H1 (cell line): ENCODE measurements around the gene CDKN2AIP. TPM values are rescaled to one million over a fixed set of nuclear protein-coding genes. Genes with fewer than 3 reads are reported as not detected.

Source experiments
- ASH2L ChIP-seq: fragments of 200-600, 300-600 bp; sonication (generic); IDR thresholded peaks from one replicate; pipeline ENCODE4 v1.7.1; 2017; ENCODE audit warnings: low read length
- BRCA1 ChIP-seq: IDR thresholded peaks from 2 replicates; pipeline ENCODE4 v1.6.1; 2012; ENCODE audit warnings: low read depth, low read length, improper control_type of control experiment
- HDAC2 ChIP-seq, 2 experiments: fragments of 300-600 bp in 1 of 2; sonication (generic) in 1 of 2; IDR thresholded peaks; 2 replicates each; pipeline ENCODE4 v1.6.1; 2011 to 2012; ENCODE audit warnings: low read depth in 2 of 2, low read length in 2 of 2, mild to moderate bottlenecking in 2 of 2, moderate library complexity in 2 of 2, borderline replicate concordance in 1 of 2, inconsistent platforms in 1 of 2
- KDM5A ChIP-seq: fragments of 200-600 bp; IDR thresholded peaks from 2 replicates; pipeline ENCODE4 v1.7.1; 2012; ENCODE audit warnings: mild to moderate bottlenecking, low read length, inconsistent platforms, mixed read lengths
- NANOG ChIP-seq: IDR thresholded peaks from 2 replicates; pipeline ENCODE4 v1.6.1; 2011; ENCODE audit warnings: low read length, low read depth, mild to moderate bottlenecking, inconsistent platforms; ENCODE audit not compliant: insufficient read depth, poor library complexity, severe bottlenecking
- POLR2AphosphoS5 ChIP-seq: IDR thresholded peaks from 2 replicates; pipeline ENCODE4 v1.6.1; 2011; ENCODE audit warnings: low read depth, low read length
- RBBP5 ChIP-seq: IDR thresholded peaks from 2 replicates; pipeline ENCODE4 v1.7.1; 2012; ENCODE audit warnings: low read depth, mild to moderate bottlenecking, inconsistent platforms, low read length, moderate library complexity, borderline replicate concordance
- SAP30 ChIP-seq: fragments of 300-600 bp; sonication (generic); IDR thresholded peaks from 2 replicates; pipeline ENCODE4 v1.7.1; 2012; ENCODE audit warnings: low read length, moderate library complexity, mild to moderate bottlenecking, inconsistent platforms; ENCODE audit not compliant: insufficient read depth, insufficient replicate concordance
- SIX5 ChIP-seq: IDR thresholded peaks from 2 replicates; pipeline ENCODE4 v1.6.1; 2011; ENCODE audit warnings: mild to moderate bottlenecking, low read depth, low read length
- SRF ChIP-seq: IDR thresholded peaks from 2 replicates; pipeline ENCODE4 v1.6.1; 2011; ENCODE audit warnings: mild to moderate bottlenecking, low read depth, low read length, moderate library complexity
- TAF1 ChIP-seq: IDR thresholded peaks from 2 replicates; pipeline ENCODE4 v1.6.1; 2011; ENCODE audit warnings: mild to moderate bottlenecking, low read depth, low read length
- YY1 ChIP-seq: IDR thresholded peaks from 2 replicates; pipeline ENCODE4 v1.6.1; 2011; ENCODE audit warnings: low read depth, mild to moderate bottlenecking, low read length
- polyA plus RNA-seq, 7 experiments: library from polyadenylated mRNA; depleted of rRNA in 3 of 7; stranded (reverse) in 5 of 7; unstranded in 2 of 7; fragments of >200 nt in 5 of 7; fragments of 200-250 nt in 2 of 7; gene quantifications; 1 replicate in 5 of 7; 2 replicates in 1 of 7; 4 replicates in 1 of 7; pipeline versions ENCODE4 v1.2.1 to v1.2.3, GENCODE V29; 2011 to 2013; ENCODE audit warnings: missing spikeins in 2 of 7, mixed read lengths in 2 of 7
- total RNA-seq: library from RNA; stranded (reverse); fragmentation: NEBNext Ultra II Directional; extraction: Animal tissue kit (Norgen Biotek cat#: 25700); gene quantifications from 2 replicates; pipeline ENCODE4 v1.2.1, GENCODE V29; 2021
- TF ChIP-seq, protein P1 (sequence below): IDR thresholded peaks from 2 replicates; pipeline ENCODE4 v1.6.1; 2012; ENCODE audit warnings: inconsistent platforms

Gene CDKN2AIP
- total and polyA plus RNA-seq, 2 of the 8 experiments (the other 6 are each of a cell fraction or from before 2014, with no cell fraction given) = 6.0 to 14.0 TPM

DNA sequence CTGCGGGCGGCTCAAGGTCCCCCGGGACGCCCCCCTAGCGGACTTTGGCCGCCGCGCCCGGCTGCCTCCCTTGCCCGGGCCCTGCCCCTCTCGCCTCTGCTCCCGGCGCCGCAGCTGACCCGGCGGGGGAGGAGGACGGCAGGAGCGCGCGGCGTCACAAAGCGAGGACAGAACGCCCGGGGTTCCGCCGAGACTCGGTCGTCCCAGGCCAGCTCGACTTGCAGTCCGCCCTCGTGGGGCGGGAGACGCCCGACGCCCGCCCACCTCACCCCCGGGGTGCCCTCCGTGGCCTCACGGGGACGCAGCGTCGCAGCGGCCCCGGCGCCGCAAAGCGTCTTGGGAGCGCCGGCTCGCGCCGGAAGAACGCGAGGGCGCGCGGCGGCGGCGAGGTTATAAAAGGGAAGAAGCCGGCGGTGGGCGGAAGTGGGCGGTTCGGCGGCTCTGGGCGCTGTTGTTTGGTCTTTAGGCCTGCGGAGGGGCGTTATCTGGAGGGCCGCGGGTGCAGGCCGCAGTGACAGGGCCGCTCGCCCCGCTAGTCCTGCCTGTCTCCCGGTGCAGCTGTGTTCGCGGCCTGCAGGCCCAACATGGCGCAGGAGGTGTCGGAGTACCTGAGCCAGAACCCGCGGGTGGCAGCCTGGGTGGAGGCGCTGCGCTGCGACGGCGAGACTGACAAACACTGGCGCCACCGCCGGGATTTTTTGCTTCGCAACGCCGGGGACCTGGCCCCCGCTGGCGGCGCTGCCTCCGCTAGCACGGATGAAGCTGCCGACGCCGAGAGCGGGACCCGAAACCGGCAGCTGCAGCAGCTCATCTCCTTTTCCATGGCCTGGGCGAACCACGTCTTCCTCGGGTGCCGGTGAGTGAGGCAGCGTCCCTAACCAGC lies at the start of gene CDKN2AIP (continued):
- TF ChIP-seq SAP30 (no peak), SRF (no peak), POLR2AphosphoS5 (peak; percentile 75), RBBP5 (peak; percentile 7), ASH2L (peak; percentile 67), BRCA1 (no peak), TAF1 (peak; percentile 67), HDAC2 (IDR thresholded peaks at IDR 0.05; ENCODE audit: borderline replicate concordance in 1 of 2, low read depth in 2 of 2, low read length in 2 of 2) (peak in 1 of 2 experiments; percentile 77; a peak in 2 of 4 replicates), KDM5A (no peak), YY1 (peak; percentile 70; the same call in 1 of the 2 replicates), NANOG (no peak), SIX5 (no peak)
- TF ChIP-seq, protein P1, sequence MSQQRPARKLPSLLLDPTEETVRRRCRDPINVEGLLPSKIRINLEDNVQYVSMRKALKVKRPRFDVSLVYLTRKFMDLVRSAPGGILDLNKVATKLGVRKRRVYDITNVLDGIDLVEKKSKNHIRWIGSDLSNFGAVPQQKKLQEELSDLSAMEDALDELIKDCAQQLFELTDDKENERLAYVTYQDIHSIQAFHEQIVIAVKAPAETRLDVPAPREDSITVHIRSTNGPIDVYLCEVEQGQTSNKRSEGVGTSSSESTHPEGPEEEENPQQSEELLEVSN = peak; percentile 10
- TF ChIP-seq, all 59 proteins: peak for 18
